ENCODE data around the gene AFMID.

Gene AFMID

GRCh38 chr17:78184351-78184750 lies 2.8 kb upstream of the AFMID start:
- TF ChIP-seq, protein P1, sequence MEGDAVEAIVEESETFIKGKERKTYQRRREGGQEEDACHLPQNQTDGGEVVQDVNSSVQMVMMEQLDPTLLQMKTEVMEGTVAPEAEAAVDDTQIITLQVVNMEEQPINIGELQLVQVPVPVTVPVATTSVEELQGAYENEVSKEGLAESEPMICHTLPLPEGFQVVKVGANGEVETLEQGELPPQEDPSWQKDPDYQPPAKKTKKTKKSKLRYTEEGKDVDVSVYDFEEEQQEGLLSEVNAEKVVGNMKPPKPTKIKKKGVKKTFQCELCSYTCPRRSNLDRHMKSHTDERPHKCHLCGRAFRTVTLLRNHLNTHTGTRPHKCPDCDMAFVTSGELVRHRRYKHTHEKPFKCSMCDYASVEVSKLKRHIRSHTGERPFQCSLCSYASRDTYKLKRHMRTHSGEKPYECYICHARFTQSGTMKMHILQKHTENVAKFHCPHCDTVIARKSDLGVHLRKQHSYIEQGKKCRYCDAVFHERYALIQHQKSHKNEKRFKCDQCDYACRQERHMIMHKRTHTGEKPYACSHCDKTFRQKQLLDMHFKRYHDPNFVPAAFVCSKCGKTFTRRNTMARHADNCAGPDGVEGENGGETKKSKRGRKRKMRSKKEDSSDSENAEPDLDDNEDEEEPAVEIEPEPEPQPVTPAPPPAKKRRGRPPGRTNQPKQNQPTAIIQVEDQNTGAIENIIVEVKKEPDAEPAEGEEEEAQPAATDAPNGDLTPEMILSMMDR (IDR thresholded peaks at IDR 0.05; ENCODE audit: insufficient read depth, low read depth, low read length, missing control alignments), result no peak
- DNase-seq (ENCODE audit: low read depth), result no peak
- H3K4me3 ChIP-seq (ENCODE audit: low read length), result no peak overlapping the region

DNA sequence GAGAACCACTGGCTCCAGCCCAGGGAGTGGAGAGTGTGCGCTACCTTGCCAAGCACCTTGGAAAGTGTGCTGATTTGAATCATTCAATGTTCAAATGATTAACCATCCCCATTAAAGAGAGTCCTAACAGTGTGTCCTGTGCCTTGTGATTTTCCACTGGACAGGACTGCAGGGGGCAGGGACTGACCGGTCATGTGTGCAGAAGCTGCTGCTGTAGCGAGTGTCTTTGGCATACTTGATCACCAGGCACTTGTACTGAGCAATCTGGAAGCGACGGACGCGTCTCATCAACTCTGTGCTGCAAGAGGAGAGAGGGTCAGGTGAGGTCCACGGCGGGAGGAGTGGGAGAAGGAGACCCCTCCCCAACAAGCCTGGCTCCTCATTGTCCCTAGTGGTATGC lies 2.3 kb upstream of the AFMID start:
- DNase-seq (ENCODE audit: low read depth), result no peak
- TF ChIP-seq, protein P1 (IDR thresholded peaks at IDR 0.05; ENCODE audit: insufficient read depth, low read depth, low read length, missing control alignments), result no peak
- no peak overlapping the region for H3K4me3 ChIP-seq (ENCODE audit: low read length)

GRCh38 chr17:78185981-78186691 lies 1.0 kb upstream of the AFMID start:
- TF ChIP-seq, protein P1 (IDR thresholded peaks at IDR 0.05; ENCODE audit: insufficient read depth, low read depth, low read length, missing control alignments), result no peak
- DNase-seq (ENCODE audit: low read depth), result no peak
- peak overlapping the region; percentile 61 for H3K4me3 ChIP-seq (ENCODE audit: low read length)

DNA sequence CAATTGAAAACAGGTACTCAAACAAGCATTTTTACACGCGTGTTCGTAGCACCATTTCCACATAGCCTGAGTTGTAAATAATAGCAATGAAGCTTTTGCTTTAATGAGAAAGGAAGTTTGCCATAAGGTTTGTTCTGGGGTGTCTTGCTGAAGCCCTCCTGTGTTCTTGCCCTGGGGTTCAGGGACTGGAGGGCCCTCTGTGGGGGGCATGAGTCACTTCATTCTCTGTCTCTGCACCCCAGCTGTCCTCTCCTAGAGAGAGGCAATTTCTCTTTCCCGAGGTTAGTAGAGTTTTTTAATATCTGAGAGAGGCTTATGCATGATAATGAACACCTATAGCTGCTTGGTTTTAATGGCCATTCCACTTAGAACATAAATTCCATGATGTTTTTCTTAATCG lies 9.6 kb downstream of the AFMID start:
- H3K4me3 ChIP-seq (ENCODE audit: low read length), result no peak overlapping the region
- no peak for DNase-seq (ENCODE audit: low read depth)
- TF ChIP-seq, protein P1 (IDR thresholded peaks at IDR 0.05; ENCODE audit: insufficient read depth, low read depth, low read length, missing control alignments), result no peak

DNA sequence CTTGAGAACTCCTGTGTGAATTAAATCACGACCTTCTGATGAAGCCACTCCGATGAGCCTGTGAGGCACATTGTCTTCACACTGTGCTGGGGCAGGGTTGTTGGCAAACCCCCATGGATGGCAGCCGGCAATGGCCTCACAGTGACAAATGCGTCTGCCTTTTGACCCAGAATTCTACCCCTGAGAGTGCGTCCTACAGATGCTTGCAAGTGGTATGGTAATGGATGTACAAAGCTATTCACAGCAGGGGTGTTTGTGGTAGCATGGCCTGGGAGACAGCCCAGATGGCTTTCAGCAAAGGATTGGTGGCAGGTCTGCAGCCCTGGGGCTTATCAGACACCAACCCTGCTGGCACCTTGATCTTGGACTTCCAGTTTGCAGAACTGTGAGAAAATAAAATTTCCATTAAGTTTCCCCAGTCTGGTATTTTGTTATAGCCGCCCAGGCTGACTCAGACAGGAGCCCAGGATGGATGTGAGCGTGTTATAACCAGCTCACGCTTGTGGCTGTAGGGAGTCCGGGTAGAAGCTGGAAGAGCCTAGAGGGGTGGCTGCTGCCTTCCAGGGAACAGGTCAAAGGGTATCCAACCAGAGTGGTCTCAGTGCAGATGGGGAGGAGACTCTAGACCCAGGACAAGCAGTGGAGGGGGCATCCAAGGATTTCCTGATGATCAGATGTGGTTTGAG lies 10.1 kb downstream of the AFMID start:
- TF ChIP-seq, protein P1 (IDR thresholded peaks at IDR 0.05; ENCODE audit: insufficient read depth, low read depth, low read length, missing control alignments), result no peak
- peak; percentile 58 for DNase-seq (ENCODE audit: low read depth)

GRCh38 chr17:78200451-78200850 lies 13.3 kb downstream of the AFMID start:
- DNase-seq (ENCODE audit: low read depth), result no peak
- H3K4me3 ChIP-seq (ENCODE audit: low read length), result no peak overlapping the region
- TF ChIP-seq, protein P1 (IDR thresholded peaks at IDR 0.05; ENCODE audit: insufficient read depth, low read depth, low read length, missing control alignments), result no peak

More for the DNA sequence above, 10.1 kb downstream of the AFMID start:
- no peak overlapping the region for H3K4me3 ChIP-seq (ENCODE audit: low read length)
